GM06990 (cell line): ENCODE measurements around the gene TRPM6.

Experiments used
- DNase-seq: peaks from one replicate; pipeline ENCODE4 v3.0.0-alpha.2; 2011; ENCODE audit not compliant: insufficient read length; ENCODE audit errors: extremely low read depth
- H3K27me3 ChIP-seq: replicated peaks from 2 replicates; pipeline ENCODE4 v1.6.0; 2011; ENCODE audit warnings: low read length; ENCODE audit not compliant: control insufficient read depth, insufficient read depth
- H3K36me3 ChIP-seq: 2 replicates; pipeline ENCODE4 v1.5.1; 2011; ENCODE audit warnings: low read length; ENCODE audit not compliant: control insufficient read depth, insufficient read depth
- H3K4me3 ChIP-seq: replicated peaks from 2 replicates; pipeline ENCODE4 v1.5.1; 2011; ENCODE audit warnings: low read depth, mild to moderate bottlenecking, control low read depth, low read length
- TF ChIP-seq, protein P1 (sequence below): IDR thresholded peaks from 2 replicates; pipeline ENCODE4 v1.5.1; 2011; ENCODE audit warnings: low read length, control low read depth, mild to moderate bottlenecking, inconsistent platforms; ENCODE audit not compliant: insufficient read depth, poor library complexity, severe bottlenecking

TRPM6 gene

GRCh38 chr9:74804018-74804385, 83.7 kb downstream of the TRPM6 start:
- H3K36me3 ChIP-seq: no peaks in the 10 kb centered on the region
- DNase-seq: no peak
- H3K27me3 ChIP-seq: no peaks in the 10 kb centered on the region
- TF ChIP-seq, protein P1, sequence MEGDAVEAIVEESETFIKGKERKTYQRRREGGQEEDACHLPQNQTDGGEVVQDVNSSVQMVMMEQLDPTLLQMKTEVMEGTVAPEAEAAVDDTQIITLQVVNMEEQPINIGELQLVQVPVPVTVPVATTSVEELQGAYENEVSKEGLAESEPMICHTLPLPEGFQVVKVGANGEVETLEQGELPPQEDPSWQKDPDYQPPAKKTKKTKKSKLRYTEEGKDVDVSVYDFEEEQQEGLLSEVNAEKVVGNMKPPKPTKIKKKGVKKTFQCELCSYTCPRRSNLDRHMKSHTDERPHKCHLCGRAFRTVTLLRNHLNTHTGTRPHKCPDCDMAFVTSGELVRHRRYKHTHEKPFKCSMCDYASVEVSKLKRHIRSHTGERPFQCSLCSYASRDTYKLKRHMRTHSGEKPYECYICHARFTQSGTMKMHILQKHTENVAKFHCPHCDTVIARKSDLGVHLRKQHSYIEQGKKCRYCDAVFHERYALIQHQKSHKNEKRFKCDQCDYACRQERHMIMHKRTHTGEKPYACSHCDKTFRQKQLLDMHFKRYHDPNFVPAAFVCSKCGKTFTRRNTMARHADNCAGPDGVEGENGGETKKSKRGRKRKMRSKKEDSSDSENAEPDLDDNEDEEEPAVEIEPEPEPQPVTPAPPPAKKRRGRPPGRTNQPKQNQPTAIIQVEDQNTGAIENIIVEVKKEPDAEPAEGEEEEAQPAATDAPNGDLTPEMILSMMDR: no peak
- H3K4me3 ChIP-seq: no peak overlapping the region

GRCh38 chr9:74803376-74804017, 84.2 kb downstream of the TRPM6 start:
- no peak for DNase-seq

GRCh38 chr9:74800226-74800625, 87.5 kb downstream of the TRPM6 start:
- no peak overlapping the region for H3K4me3 ChIP-seq
- TF ChIP-seq, protein P1: no peak
- no peaks in the 10 kb centered on the region for H3K36me3 ChIP-seq
- no peaks in the 10 kb centered on the region for H3K27me3 ChIP-seq
- no peak for DNase-seq

More at GRCh38 chr9:74803376-74804017, 84.2 kb downstream of the TRPM6 start:
- Histone ChIP-seq H3K4me3 (no peak overlapping the region), H3K27me3 (no peaks in the 10 kb centered on the region), H3K36me3 (no peaks in the 10 kb centered on the region)
- TF ChIP-seq, protein P1: no peak

- TF ChIP-seq, protein P1: no peak
- Histone ChIP-seq H3K4me3 (no peak overlapping the region), H3K27me3 (no peaks in the 10 kb centered on the region; the same call in 1 of the 2 replicates), H3K36me3 (no peaks in the 10 kb centered on the region)
- DNase-seq: no peak
These were observed 91.9 kb downstream of the TRPM6 start for GRCh38 chr9:74795803-74796202.

- Histone ChIP-seq H3K36me3 (no peaks in the 10 kb centered on the region), H3K27me3 (no peaks in the 10 kb centered on the region; the same call in 1 of the 2 replicates), H3K4me3 (no peak overlapping the region)
- no peak for DNase-seq
- TF ChIP-seq, protein P1: no peak
These were observed 92.6 kb downstream of the TRPM6 start for GRCh38 chr9:74795081-74795480.

GRCh38 chr9:74784506-74784905, 103.2 kb downstream of the TRPM6 start:
- Histone ChIP-seq H3K4me3 (no peak overlapping the region), H3K27me3 (no peaks in the 10 kb centered on the region; the same call in 1 of the 2 replicates)

More at GRCh38 chr9:74784506-74784905, 103.2 kb downstream of the TRPM6 start:
- no peak for DNase-seq
- no peaks in the 10 kb centered on the region for H3K36me3 ChIP-seq
- TF ChIP-seq, protein P1: no peak
